K562 (cell line): Measurements from ENCODE around the gene MFAP2. TPM values are rescaled to one million over a fixed set of nuclear protein-coding genes. Genes with fewer than 3 reads are reported as not detected.
"Not testable (repeated sequence)": the region's sequence is repeated elsewhere in the genome, so short reads cannot be mapped to it uniquely, and the experiment has no call there.

Source experiments
- ATAC-seq: fragments of 200-7000 bp; cut with Tn5 transposase; 3 replicates; pipeline ENCODE4 v1.9.1; 2020; ENCODE audit warnings: moderate library complexity
- BruUV-seq: library from RNA; stranded (reverse); fragments of 400-500 nt; replicated peaks from 2 replicates; lab custom pipeline; 2021; lab: Mats Ljungman, UMichigan
- CTCF ChIA-PET: fragments of 300-600 bp; formaldehyde crosslinking; extraction: SDS; loops from one replicate; lab custom pipeline; 2021; ENCODE audit warnings: low intra/inter-chr PET ratio; lab: Yijun Ruan, JAX
- POLR2A ChIA-PET: fragments of 300-600, 350-650 bp; sonication (Branson Sonifier 250); formaldehyde crosslinking; extraction: SDS; loops from one replicate; lab custom pipeline; 2021; ENCODE audit warnings: antibody characterized with exemption, inconsistent platforms; lab: Yijun Ruan, JAX
- DNase-seq, 4 experiments: peaks; one replicate each; pipeline versions ENCODE4 v3.0.0 to v3.0.0-alpha.2; 2011 to 2018; ENCODE audit warnings: low spot score in 3 of 4, mixed read lengths in 3 of 4; ENCODE audit errors: extremely low read depth in 1 of 4
- FAIRE-seq: peaks from 2 replicates; lab custom pipeline; 2011; peaks lifted over from hg19 to GRCh38; lab: Jason Lieb, UNC
- H2AFZ ChIP-seq: 2 replicates; pipeline ENCODE4 v1.6.0; 2011; ENCODE audit warnings: low read depth, low read length, control low read depth, inconsistent platforms
- H3K27ac ChIP-seq: fragments of 200-600 bp; 3 replicates; pipeline ENCODE4 v1.8.0; 2011; ENCODE audit warnings: low read depth, mild to moderate bottlenecking, control low read depth, inconsistent platforms, low read length, moderate library complexity, mixed read lengths; ENCODE audit errors: extremely low read depth
- H3K27me3 ChIP-seq, 2 experiments: fragments of 300-600 bp in 1 of 2; 2 replicates in 1 of 2; 3 replicates in 1 of 2; pipeline versions ENCODE4 v1.6.0 to v1.8.0; 2011; ENCODE audit warnings: inconsistent platforms in 2 of 2, low read length in 2 of 2, mild to moderate bottlenecking in 1 of 2, mixed read lengths in 1 of 2, moderate library complexity in 1 of 2; ENCODE audit not compliant: control insufficient read depth in 2 of 2, insufficient read depth in 2 of 2
- H3K36me3 ChIP-seq: fragments of 300-600 bp; 3 replicates; pipeline ENCODE4 v1.8.0; 2011; ENCODE audit warnings: mild to moderate bottlenecking, low read length, inconsistent platforms; ENCODE audit not compliant: control insufficient read depth, insufficient read depth
- H3K4me1 ChIP-seq, 2 experiments: fragments of 200-600 bp in 1 of 2; replicated peaks in 1 of 2; 2 replicates in 1 of 2; 3 replicates in 1 of 2; pipeline versions ENCODE4 v1.5.1 to v1.8.0; 2011; ENCODE audit warnings: inconsistent platforms in 2 of 2, low read length in 2 of 2, mild to moderate bottlenecking in 1 of 2, mixed read lengths in 1 of 2, moderate library complexity in 1 of 2; ENCODE audit not compliant: control insufficient read depth in 2 of 2, insufficient read depth in 2 of 2
- H3K4me2 ChIP-seq: 2 replicates; pipeline ENCODE4 v1.6.1; 2011; ENCODE audit warnings: low read length, control low read depth, inconsistent platforms, mixed read lengths; ENCODE audit not compliant: insufficient read depth
- H3K4me3 ChIP-seq: fragments of 200-600 bp; sonication (generic), shearing (Covaris generic); 2 replicates; pipeline ENCODE4 v1.5.1; 2016; ENCODE audit warnings: control low read depth, inconsistent platforms
- H3K79me2 ChIP-seq: fragments of 200-600 bp; 3 replicates; pipeline ENCODE4 v1.8.0; 2011; ENCODE audit warnings: low read length, inconsistent platforms; ENCODE audit not compliant: control insufficient read depth, insufficient read depth
- H3K9ac ChIP-seq, 2 experiments: 2 replicates each; pipeline versions ENCODE4 v1.6.0 to v1.6.1; 2011; ENCODE audit warnings: low read depth in 2 of 2, low read length in 2 of 2, control low read depth in 1 of 2, inconsistent platforms in 1 of 2, mild to moderate bottlenecking in 1 of 2, mixed read lengths in 1 of 2; ENCODE audit not compliant: insufficient read depth in 1 of 2
- H3K9me1 ChIP-seq: one replicate; pipeline ENCODE4 v1.6.0; 2011; ENCODE audit warnings: inconsistent platforms, mild to moderate bottlenecking, low read length, moderate library complexity; ENCODE audit not compliant: control insufficient read depth, insufficient read depth
- H3K9me3 ChIP-seq: replicated peaks from 2 replicates; pipeline ENCODE4 v1.5.1; 2011; ENCODE audit warnings: low read depth, low read length, inconsistent platforms; ENCODE audit not compliant: control insufficient read depth, insufficient read depth
- H4K20me1 ChIP-seq: replicated peaks from 2 replicates; pipeline ENCODE4 v1.6.1; 2011; ENCODE audit warnings: low read length, inconsistent platforms, mixed read lengths; ENCODE audit not compliant: control insufficient read depth, insufficient read depth
- CXXC5 ChIP-seq: fragments of 250-450 bp; sonication (Bioruptor Pico); IDR thresholded peaks from 2 replicates; pipeline ENCODE4 v1.8.0; 2022; ENCODE audit warnings: inconsistent platforms, mild to moderate bottlenecking, moderate library complexity
- PBX2 ChIP-seq, 2 experiments: IDR thresholded peaks in 1 of 2; conservative IDR thresholded peaks in 1 of 2; 2 replicates each; pipeline ENCODE4 v1.6.1; 2016; ENCODE audit warnings: low read depth in 2 of 2, mild to moderate bottlenecking in 1 of 2, missing compliant biosample characterization in 1 of 2, missing genetic modification characterization in 1 of 2, moderate library complexity in 1 of 2
- ZBTB33 ChIP-seq: sonication (generic); formaldehyde crosslinking; IDR thresholded peaks from 2 replicates; pipeline ENCODE4 v1.8.1; 2023; ENCODE audit warnings: mild to moderate bottlenecking, missing genetic modification reagents
- ZNF707 ChIP-seq: fragments of 250-450 bp; sonication (Bioruptor Pico); conservative IDR thresholded peaks from 2 replicates; pipeline ENCODE4 v1.8.0; 2022; ENCODE audit warnings: inconsistent platforms, mild to moderate bottlenecking, moderate library complexity
- WGBS: fragments of 100-300 bp; shearing (Covaris generic); methylation state at CpG from one replicate; pipeline ENCODE4 v1.1.6; 2016; ENCODE audit warnings: low coverage, mixed read lengths; ENCODE audit not compliant: insufficient coverage; ENCODE audit errors: missing lambda C conversion rate; 5-methylcytosine and 5-hydroxymethylcytosine counted together
- in situ Hi-C: fragments of 300-500 bp; cut with MboI; formaldehyde crosslinking; loops from 4 replicates; pipeline ENCODE4 v1.15.0; 2018; ENCODE audit warnings: inconsistent platforms, mixed read lengths
- intact Hi-C: fragments of 100-400 bp; cut with micrococcal nuclease; formaldehyde crosslinking; loops from 2 replicates; pipeline ENCODE4 v1.14.2; 2022
- polyA plus RNA-seq, 8 experiments: library from polyadenylated mRNA; depleted of rRNA in 4 of 8; stranded (reverse) in 5 of 8; unstranded in 3 of 8; fragments of >200 nt; fragmentation: Nextera tagmentation in 2 of 8; fragmentation: Illumina TruSeq in 1 of 8; extraction: Ambion mirVana in 2 of 8; extraction: Trizol in 1 of 8; gene quantifications; 2 replicates each; pipeline versions ENCODE4 v1.2.1 to v1.2.3, GENCODE V29; 2011 to 2014; ENCODE audit warnings: inconsistent platforms in 1 of 8, missing spikeins in 1 of 8
- total RNA-seq, 7 experiments: library from RNA; depleted of rRNA in 6 of 7; stranded (reverse); fragments of >200 nt in 6 of 7; fragmentation: Illumina TruSeq in 2 of 7; extraction: Trizol in 2 of 7; gene quantifications; 2 replicates each; pipeline versions ENCODE4 v1.2.1 to v1.2.3, GENCODE V29; 2011 to 2021; ENCODE audit warnings: low replicate concordance in 1 of 7

Gene MFAP2
- total and polyA plus RNA-seq, 9 of the 15 experiments (the other 6 are each of a cell fraction or from before 2014, with no cell fraction given), result not detected

GRCh38 chr1:16944038-16944437 lies 36.4 kb downstream of the MFAP2 start (continued):
- TF ChIP-seq ZNF707 (no peak), PBX2 (CRISPR knock-in tag; IDR thresholded peaks at IDR 0.05; ENCODE audit: low read depth) (no peak), PBX2 (tag; conservative IDR thresholded peaks at IDR 0.05; ENCODE audit: low read depth) (no peak), CXXC5 (CRISPR knock-in tag) (no peak)
- TF ChIP-seq, all 486 proteins: peak for 0

- H3K36me3 ChIP-seq, FAIRE-seq, H3K9ac ChIP-seq, H4K20me1 ChIP-seq, H3K4me2 ChIP-seq, intact Hi-C loops, DNase-seq, H3K4me3 ChIP-seq, H2AFZ ChIP-seq, in situ Hi-C loops: not testable (repeated sequence)
- peaks cover 0 to 27% of the 10 kb centered on the region in 2 experiments; a peak in 2 of 5 replicates for H3K4me1 ChIP-seq
- 96% methylated on average over 21 of the region's 32 CpGs for WGBS
- ATAC-seq, result peak; percentile 79
- TF ChIP-seq ZBTB33 (CRISPR knock-in tag), result peak; percentile 55; the same call in 1 of the 2 replicates
- TF ChIP-seq, all 486 proteins: peak for 1; not testable (repeated sequence) for 485
- H3K79me2 ChIP-seq, H3K27ac ChIP-seq, CTCF ChIA-PET, H3K9me1 ChIP-seq, H3K9me3 ChIP-seq, BruUV-seq, H3K27me3 ChIP-seq: not testable (repeated sequence)
- POLR2A ChIA-PET, result interaction anchor here (0.6 to 1.4 kb wide), 7 partner anchors 9 to 826 kb away, joined by 3 to 4 read pairs (median 3); no protein-coding TSS in a partner anchor
Observed at GRCh38 chr1:16939386-16940180, 40.8 kb downstream of the MFAP2 start.
